Colonic mucosa (tissue), 4 donors: ENCODE measurements around the gene EFCAB6. TPM values are rescaled to one million over a fixed set of nuclear protein-coding genes. Genes with fewer than 3 reads are reported as not detected.

Experiments
- DNase-seq: peaks from one replicate; pipeline ENCODE4 v3.0.0-alpha.2; 2020
- H3K27ac ChIP-seq: fragments of 200-600 bp; one replicate; pipeline ENCODE4 v1.8.0; 2021
- H3K27me3 ChIP-seq: fragments of 200-600 bp; one replicate; pipeline ENCODE4 v1.8.0; 2021
- H3K36me3 ChIP-seq: fragments of 200-600 bp; one replicate; pipeline ENCODE4 v1.8.0; 2021
- H3K4me1 ChIP-seq: fragments of 200-600 bp; one replicate; pipeline ENCODE4 v1.8.0; 2021; ENCODE audit warnings: mild to moderate bottlenecking
- H3K4me3 ChIP-seq: fragments of 200-600 bp; one replicate; pipeline ENCODE4 v1.8.0; 2021
- H3K9ac ChIP-seq, 2 donors: one replicate each; pipeline ENCODE4 v1.7.0; 2013; ENCODE audit warnings: control low read depth in 2 of 2, low read depth in 2 of 2, low read length in 2 of 2
- H3K9me3 ChIP-seq: fragments of 200-600 bp; one replicate; pipeline ENCODE4 v1.8.0; 2021
- CTCF ChIP-seq: fragments of 200-600 bp; IDR thresholded peaks from one replicate; pipeline ENCODE4 v1.8.0; 2022; ENCODE audit warnings: antibody characterized with exemption, mild to moderate bottlenecking
- intact Hi-C: fragments of 100-400 bp; cut with DNase I; formaldehyde crosslinking; loops from one replicate; pipeline ENCODE4 v1.14.1; 2022
- total RNA-seq, 2 donors: library from RNA; stranded (reverse); fragmentation: NEBNext Ultra II Directional in 1 of 2; extraction: Animal tissue kit (Norgen Biotek cat#: 25700) in 1 of 2; gene quantifications; one replicate each; pipeline ENCODE4 v1.2.1, GENCODE V29; 2021
- donor health status: healthy.
- donor health status: DM: no; HTN: no; CAD: no.
- donor health status: DM: no; HTN: no; CAD: no.

The EFCAB6 gene
- total RNA-seq, 2 donors from 2014 or later = 0.35 to 0.80 TPM

DNA sequence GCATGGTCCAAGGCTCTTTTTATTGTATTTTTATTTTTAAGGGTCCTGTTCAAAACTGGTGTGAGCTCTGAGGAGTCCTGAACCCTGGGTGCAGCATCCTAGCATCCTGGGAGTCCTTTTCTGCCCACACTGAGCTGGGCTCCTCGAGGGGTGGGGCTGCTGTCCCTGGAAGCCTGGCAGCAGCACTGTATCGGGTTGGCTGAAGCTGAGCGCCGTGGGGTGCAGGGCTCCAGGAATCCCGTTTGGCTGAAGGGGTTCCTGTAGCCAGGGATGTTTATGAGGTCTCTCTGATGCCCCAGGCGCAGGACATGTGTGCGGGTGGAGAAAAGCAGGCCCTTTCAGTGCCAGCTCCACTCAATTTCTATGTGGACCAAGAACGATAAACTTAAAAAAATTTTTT, 304.9 kb downstream of the EFCAB6 start:
- Histone ChIP-seq H3K27ac (no peak overlapping the region), H3K9ac (no peak overlapping the region), H3K27me3 (no peaks in the 10 kb centered on the region), H3K9me3 (no peaks in the 10 kb centered on the region), H3K4me1 (no peaks in the 10 kb centered on the region), H3K36me3 (no peaks in the 10 kb centered on the region), H3K4me3 (no peak overlapping the region)
- intact Hi-C loops = no loop called here
- DNase-seq = no peak
- no peak for TF ChIP-seq CTCF

DNA sequence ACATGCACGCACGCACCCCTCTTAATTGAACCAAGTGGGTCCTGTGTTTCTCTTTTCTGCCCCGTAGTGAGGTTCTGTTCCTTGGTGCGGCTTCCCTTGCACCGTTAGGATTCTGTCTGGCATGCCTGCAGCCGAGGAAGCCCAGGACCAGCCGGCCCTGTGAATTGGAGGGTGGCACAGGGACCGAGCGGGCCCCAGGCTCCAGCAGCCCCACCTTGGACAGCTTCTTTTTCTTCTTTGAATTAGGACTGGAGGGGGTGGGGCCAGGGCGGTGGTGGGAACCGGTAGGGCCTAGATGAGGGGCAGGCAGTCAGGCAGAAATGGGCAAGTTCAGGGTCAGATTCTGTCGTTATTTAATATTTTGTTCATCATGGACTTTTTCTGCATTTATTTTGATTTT, 305.6 kb downstream of the EFCAB6 start:
- Histone ChIP-seq H3K9ac (no peak overlapping the region), H3K4me3 (no peak overlapping the region), H3K27ac (no peak overlapping the region), H3K27me3 (no peaks in the 10 kb centered on the region), H3K9me3 (no peaks in the 10 kb centered on the region), H3K4me1 (no peaks in the 10 kb centered on the region), H3K36me3 (no peaks in the 10 kb centered on the region)
- intact Hi-C loops = no loop called here
- TF ChIP-seq CTCF = no peak
- DNase-seq = no peak

- H3K4me1 ChIP-seq = no peaks in the 10 kb centered on the region
- no peak overlapping the region for H3K27ac ChIP-seq
- intact Hi-C loops = no loop called here
- DNase-seq = no peak
- no peaks in the 10 kb centered on the region for H3K27me3 ChIP-seq
- no peak for TF ChIP-seq CTCF
- H3K9me3 ChIP-seq = no peaks in the 10 kb centered on the region
- H3K9ac ChIP-seq = no peak overlapping the region
- H3K36me3 ChIP-seq = no peaks in the 10 kb centered on the region
- no peak overlapping the region for H3K4me3 ChIP-seq
Observed at GRCh38 chr22:43505896-43506295, 306.2 kb downstream of the EFCAB6 start.

GRCh38 chr22:43505423-43505822, 306.7 kb downstream of the EFCAB6 start:
- no peak overlapping the region for H3K9ac ChIP-seq
- no peaks in the 10 kb centered on the region for H3K36me3 ChIP-seq
- DNase-seq = no peak
- no peak overlapping the region for H3K4me3 ChIP-seq
- H3K27me3 ChIP-seq = no peaks in the 10 kb centered on the region
- no peak overlapping the region for H3K27ac ChIP-seq
- no peak for TF ChIP-seq CTCF
- H3K9me3 ChIP-seq = no peaks in the 10 kb centered on the region
- H3K4me1 ChIP-seq = no peaks in the 10 kb centered on the region
- intact Hi-C loops = no loop called here

DNA sequence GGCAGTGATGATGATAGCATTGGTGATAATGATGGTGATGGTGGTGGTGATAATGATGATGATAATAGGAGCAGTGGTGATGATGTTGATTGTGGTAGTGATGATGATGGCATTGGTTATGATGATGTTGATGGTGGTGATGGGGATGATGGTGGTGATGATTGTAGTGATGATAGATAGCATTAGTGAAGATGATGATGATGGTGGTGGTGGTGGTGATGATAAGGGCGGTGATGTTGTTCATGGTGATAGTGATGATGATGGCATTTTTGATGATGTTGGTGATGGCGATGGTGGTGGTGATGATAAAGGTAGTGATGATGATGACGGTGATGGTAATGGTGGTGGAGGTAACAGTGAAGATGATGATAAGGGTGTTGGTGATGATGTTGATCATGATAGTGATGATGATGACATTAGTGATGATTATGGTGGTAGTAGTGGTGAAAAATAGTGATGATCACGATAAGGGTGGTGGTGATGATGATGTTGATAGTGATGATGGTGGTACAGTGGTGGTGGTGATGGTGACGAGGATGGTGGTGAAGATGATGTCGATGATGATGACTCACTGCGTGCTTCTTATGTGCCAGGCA, 307.3 kb downstream of the EFCAB6 start:
- intact Hi-C loops = no loop called here
- TF ChIP-seq CTCF = no peak
- Histone ChIP-seq H3K4me1 (no peaks in the 10 kb centered on the region), H3K9me3 (no peaks in the 10 kb centered on the region), H3K4me3 (no peak overlapping the region), H3K9ac (no peak overlapping the region), H3K27ac (no peak overlapping the region), H3K36me3 (no peaks in the 10 kb centered on the region), H3K27me3 (no peaks in the 10 kb centered on the region)
- DNase-seq = no peak
